Chondrocyte (in vitro differentiated cells): ENCODE results near the gene ARHGAP18. TPM values are rescaled to one million over a fixed set of nuclear protein-coding genes. Genes with fewer than 3 reads are reported as not detected.

ENCODE experiments used
- DNase-seq: peaks from one replicate; pipeline ENCODE4 v3.0.0; 2021; ENCODE audit warnings: mixed read lengths, low spot score
- H3K27ac Mint-ChIP-seq: one replicate; pipeline ENCODE4 v1.8.0; 2021; ENCODE audit warnings: mild to moderate bottlenecking, moderate library complexity, mixed read lengths; ENCODE audit not compliant: unreplicated experiment
- H3K27me3 Mint-ChIP-seq: 2 replicates; pipeline ENCODE4 v1.8.0; 2021; ENCODE audit warnings: low read depth, mixed read lengths
- H3K36me3 Mint-ChIP-seq: 2 replicates; pipeline ENCODE4 v1.8.0; 2021; ENCODE audit warnings: low read depth, mixed read lengths
- H3K4me1 Mint-ChIP-seq: 2 replicates; pipeline ENCODE4 v1.8.0; 2021; ENCODE audit warnings: low read depth, mild to moderate bottlenecking, mixed read lengths
- H3K4me3 Mint-ChIP-seq: one replicate; pipeline ENCODE4 v1.8.0; 2021; ENCODE audit warnings: mild to moderate bottlenecking, moderate library complexity, mixed read lengths; ENCODE audit not compliant: unreplicated experiment
- H3K9me3 Mint-ChIP-seq: 2 replicates; pipeline ENCODE4 v1.8.0; 2021; ENCODE audit warnings: low read depth, mixed read lengths
- total RNA-seq: library from RNA; stranded (reverse); gene quantifications from 3 replicates; pipeline ENCODE4 v1.2.1, GENCODE V29; 2021
- TF ChIP-seq, protein P1 (sequence below): fragments of 200-600 bp; sonication (generic); IDR thresholded peaks from 2 replicates; pipeline ENCODE4 v1.5.0; 2021; ENCODE audit warnings: antibody characterized with exemption, mild to moderate bottlenecking, moderate library complexity

Gene ARHGAP18
- total RNA-seq, 1 donor from 2014 or later, result 8.0 TPM

GRCh38 chr6:129662980-129663431 lies 47.0 kb downstream of the ARHGAP18 start:
- no peaks in the 10 kb centered on the region for H3K36me3 Mint-ChIP-seq
- H3K4me1 Mint-ChIP-seq, result peaks cover 34% of the 10 kb centered on the region

GRCh38 chr6:129662406-129662766 lies 47.6 kb downstream of the ARHGAP18 start:
- Mint-ChIP-seq H3K9me3 (no peaks in the 10 kb centered on the region), H3K36me3 (no peaks in the 10 kb centered on the region), H3K4me3 (no peak overlapping the region), H3K27ac (no peak overlapping the region), H3K4me1 (peaks cover 28% of the 10 kb centered on the region), H3K27me3 (no peaks in the 10 kb centered on the region)
- DNase-seq, result no peak
- TF ChIP-seq, protein P1, sequence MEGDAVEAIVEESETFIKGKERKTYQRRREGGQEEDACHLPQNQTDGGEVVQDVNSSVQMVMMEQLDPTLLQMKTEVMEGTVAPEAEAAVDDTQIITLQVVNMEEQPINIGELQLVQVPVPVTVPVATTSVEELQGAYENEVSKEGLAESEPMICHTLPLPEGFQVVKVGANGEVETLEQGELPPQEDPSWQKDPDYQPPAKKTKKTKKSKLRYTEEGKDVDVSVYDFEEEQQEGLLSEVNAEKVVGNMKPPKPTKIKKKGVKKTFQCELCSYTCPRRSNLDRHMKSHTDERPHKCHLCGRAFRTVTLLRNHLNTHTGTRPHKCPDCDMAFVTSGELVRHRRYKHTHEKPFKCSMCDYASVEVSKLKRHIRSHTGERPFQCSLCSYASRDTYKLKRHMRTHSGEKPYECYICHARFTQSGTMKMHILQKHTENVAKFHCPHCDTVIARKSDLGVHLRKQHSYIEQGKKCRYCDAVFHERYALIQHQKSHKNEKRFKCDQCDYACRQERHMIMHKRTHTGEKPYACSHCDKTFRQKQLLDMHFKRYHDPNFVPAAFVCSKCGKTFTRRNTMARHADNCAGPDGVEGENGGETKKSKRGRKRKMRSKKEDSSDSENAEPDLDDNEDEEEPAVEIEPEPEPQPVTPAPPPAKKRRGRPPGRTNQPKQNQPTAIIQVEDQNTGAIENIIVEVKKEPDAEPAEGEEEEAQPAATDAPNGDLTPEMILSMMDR, result no peak

More at GRCh38 chr6:129662980-129663431, 47.0 kb downstream of the ARHGAP18 start:
- H3K27me3 Mint-ChIP-seq, result no peaks in the 10 kb centered on the region
- TF ChIP-seq, protein P1, result no peak
- H3K4me3 Mint-ChIP-seq, result no peak overlapping the region
- DNase-seq, result no peak
- no peaks in the 10 kb centered on the region for H3K9me3 Mint-ChIP-seq
- H3K27ac Mint-ChIP-seq, result no peak overlapping the region

DNA sequence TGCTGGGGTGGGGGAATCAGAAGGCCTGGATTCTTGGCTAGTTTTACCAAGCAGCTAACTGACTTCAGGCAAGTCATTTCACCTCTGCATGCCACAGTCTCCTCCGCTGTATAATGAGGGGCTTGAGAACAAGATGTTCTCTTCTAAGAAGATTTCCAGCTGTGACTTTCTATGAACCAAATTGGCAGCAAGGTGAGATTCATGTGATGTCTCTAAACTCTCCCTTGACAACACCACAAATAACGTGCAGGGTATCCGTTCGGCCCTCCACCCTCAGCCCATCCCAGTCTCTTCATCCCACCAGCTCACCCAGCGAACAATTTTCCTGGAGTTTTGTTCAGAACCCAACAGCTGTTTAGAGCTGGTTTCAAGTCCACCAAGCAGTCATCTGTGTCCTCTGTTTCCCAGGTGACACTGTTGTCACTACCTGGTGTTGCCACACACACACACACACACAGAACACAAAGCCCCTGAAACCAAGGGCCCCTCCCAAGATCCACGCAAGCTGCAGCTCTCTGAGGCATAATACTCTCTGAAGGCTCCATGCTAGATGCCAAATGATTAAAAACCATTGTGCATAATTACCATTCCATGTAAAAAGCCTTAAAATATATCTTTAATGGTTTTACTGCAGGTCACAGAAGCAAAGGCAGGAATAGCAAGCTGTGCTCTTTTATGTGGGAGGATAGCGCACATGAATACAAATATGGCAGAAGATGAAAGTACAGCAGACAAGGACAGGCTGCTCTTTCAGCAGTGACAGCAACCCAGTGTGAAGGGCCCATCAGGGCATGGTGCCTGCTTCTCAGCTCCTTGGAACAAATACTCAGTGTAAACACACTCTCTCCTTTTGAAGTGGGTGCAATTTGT lies 48.2 kb downstream of the ARHGAP18 start:
- DNase-seq, result no peak
- Mint-ChIP-seq H3K9me3 (no peaks in the 10 kb centered on the region), H3K27me3 (no peaks in the 10 kb centered on the region), H3K36me3 (no peaks in the 10 kb centered on the region), H3K4me1 (peaks cover 24% of the 10 kb centered on the region), H3K27ac (no peak overlapping the region), H3K4me3 (no peak overlapping the region)
- TF ChIP-seq, protein P1, result no peak

DNA sequence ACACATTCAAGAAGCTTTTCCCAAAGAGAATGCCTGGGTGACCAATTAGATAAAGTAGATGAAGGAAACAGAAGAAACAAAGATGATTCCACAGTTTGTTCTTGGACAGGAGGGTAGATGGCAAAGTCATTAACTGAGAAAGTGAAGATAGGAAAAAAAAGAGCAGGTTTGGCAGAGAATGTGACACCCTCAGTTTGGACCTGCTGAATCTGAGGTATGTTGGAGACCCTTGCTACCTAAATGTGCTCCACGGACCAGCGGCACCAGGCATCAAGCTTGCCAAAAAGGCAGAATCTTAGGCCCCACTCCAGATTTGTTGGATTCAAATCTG lies 49.7 kb downstream of the ARHGAP18 start:
- Mint-ChIP-seq H3K4me3 (no peak overlapping the region), H3K27me3 (no peaks in the 10 kb centered on the region), H3K9me3 (no peaks in the 10 kb centered on the region), H3K36me3 (no peaks in the 10 kb centered on the region), H3K27ac (no peak overlapping the region), H3K4me1 (peaks cover 26% of the 10 kb centered on the region)
- no peak for DNase-seq
- TF ChIP-seq, protein P1, result no peak

GRCh38 chr6:129659590-129660345 lies 50.2 kb downstream of the ARHGAP18 start:
- TF ChIP-seq, protein P1, result no peak
- DNase-seq, result no peak
- H3K9me3 Mint-ChIP-seq, result no peaks in the 10 kb centered on the region
- no peak overlapping the region for H3K27ac Mint-ChIP-seq
- H3K36me3 Mint-ChIP-seq, result no peaks in the 10 kb centered on the region
- H3K4me1 Mint-ChIP-seq, result peaks cover 28% of the 10 kb centered on the region
- no peaks in the 10 kb centered on the region for H3K27me3 Mint-ChIP-seq
- no peak overlapping the region for H3K4me3 Mint-ChIP-seq
